Measurements from ENCODE around the gene ELMO1. TPM values are rescaled to one million over a fixed set of nuclear protein-coding genes. Genes with fewer than 3 reads are reported as not detected.

ELMO1 gene
- total RNA-seq, 1 donor from 2014 or later: 29.4 TPM

- H3K9me3 Mint-ChIP-seq: no peaks in the 10 kb centered on the region
- no peak for TF ChIP-seq CTCF (conservative IDR thresholded peaks at IDR 0.05)
- no peaks in the 10 kb centered on the region for H3K36me3 Mint-ChIP-seq
- peaks cover 22% of the 10 kb centered on the region for H3K4me1 Mint-ChIP-seq (ENCODE audit: unreplicated experiment)
- no peak for DNase-seq (ENCODE audit: extremely low spot score, unreplicated experiment)
- H3K27me3 Mint-ChIP-seq: no peaks in the 10 kb centered on the region
- H3K27ac Mint-ChIP-seq: no peak overlapping the region
- no peak overlapping the region for H3K4me3 Mint-ChIP-seq
These were observed 441.9 kb downstream of the ELMO1 start for GRCh38 chr7:37006764-37007163.

- peaks cover 5% of the 10 kb centered on the region for H3K9me3 Mint-ChIP-seq
- H3K27me3 Mint-ChIP-seq: no peaks in the 10 kb centered on the region
- no peaks in the 10 kb centered on the region for H3K36me3 Mint-ChIP-seq
- H3K27ac Mint-ChIP-seq: no peak overlapping the region
- DNase-seq (ENCODE audit: extremely low spot score, unreplicated experiment): no peak
- H3K4me3 Mint-ChIP-seq: no peak overlapping the region
- no peak for TF ChIP-seq CTCF (conservative IDR thresholded peaks at IDR 0.05)
- H3K4me1 Mint-ChIP-seq (ENCODE audit: unreplicated experiment): no peaks in the 10 kb centered on the region
These were observed 448.2 kb downstream of the ELMO1 start for GRCh38 chr7:37000511-37000910.

- H3K36me3 Mint-ChIP-seq: no peaks in the 10 kb centered on the region
- no peak for TF ChIP-seq CTCF (conservative IDR thresholded peaks at IDR 0.05)
- DNase-seq (ENCODE audit: extremely low spot score, unreplicated experiment): no peak
- H3K27me3 Mint-ChIP-seq: no peaks in the 10 kb centered on the region
- H3K9me3 Mint-ChIP-seq: peaks cover 5% of the 10 kb centered on the region
- H3K27ac Mint-ChIP-seq: no peak overlapping the region
- H3K4me1 Mint-ChIP-seq (ENCODE audit: unreplicated experiment): no peaks in the 10 kb centered on the region
- H3K4me3 Mint-ChIP-seq: no peak overlapping the region
These were observed 448.8 kb downstream of the ELMO1 start for GRCh38 chr7:36999626-37000485.

GRCh38 chr7:36995776-36996175 is 452.9 kb downstream of the ELMO1 start:
- no peak for TF ChIP-seq CTCF (conservative IDR thresholded peaks at IDR 0.05)
- H3K4me3 Mint-ChIP-seq: no peak overlapping the region
- H3K4me1 Mint-ChIP-seq (ENCODE audit: unreplicated experiment): no peaks in the 10 kb centered on the region
- H3K36me3 Mint-ChIP-seq: no peaks in the 10 kb centered on the region
- no peak for DNase-seq (ENCODE audit: extremely low spot score, unreplicated experiment)
- peaks cover 4% of the 10 kb centered on the region for H3K9me3 Mint-ChIP-seq
- H3K27me3 Mint-ChIP-seq: no peaks in the 10 kb centered on the region
- H3K27ac Mint-ChIP-seq: no peak overlapping the region

GRCh38 chr7:36994456-36995112 is 454.1 kb downstream of the ELMO1 start:
- H3K27ac Mint-ChIP-seq: no peak overlapping the region
- no peak for DNase-seq (ENCODE audit: extremely low spot score, unreplicated experiment)
- H3K4me1 Mint-ChIP-seq (ENCODE audit: unreplicated experiment): no peaks in the 10 kb centered on the region
- no peaks in the 10 kb centered on the region for H3K36me3 Mint-ChIP-seq
- peaks cover 4% of the 10 kb centered on the region for H3K9me3 Mint-ChIP-seq
- H3K27me3 Mint-ChIP-seq: no peaks in the 10 kb centered on the region
- TF ChIP-seq CTCF (conservative IDR thresholded peaks at IDR 0.05): no peak
- H3K4me3 Mint-ChIP-seq: no peak overlapping the region

Measured in type B pancreatic cell (in vitro differentiated cells).